GM12878 (cell line): Measurements from ENCODE around the gene PHF2. TPM values are rescaled to one million over a fixed set of nuclear protein-coding genes. Genes with fewer than 3 reads are reported as not detected.

Experiments
- ATAC-seq: fragments of 200-7000 bp; cut with Tn5 transposase; 3 replicates; pipeline ENCODE4 v1.9.1; 2020; ENCODE audit warnings: mild to moderate bottlenecking, moderate library complexity
- BruUV-seq: library from RNA; stranded (reverse); fragments of 400-500 nt; replicated peaks from 2 replicates; lab custom pipeline; 2021; lab: Mats Ljungman, UMichigan
- CTCF ChIA-PET: fragments of 300-600 bp; sonication (Branson Sonifier 250); formaldehyde crosslinking; extraction: SDS; loops from one replicate; lab custom pipeline; 2021; ENCODE audit warnings: inconsistent platforms; lab: Yijun Ruan, JAX
- POLR2A ChIA-PET: fragments of 350-600 bp; formaldehyde crosslinking; extraction: SDS; loops from one replicate; lab custom pipeline; 2021; ENCODE audit warnings: inconsistent platforms; lab: Charles Lee
- RAD21 ChIA-PET: fragments of 300-600 bp; sonication (Branson Sonifier 250); formaldehyde crosslinking; loops from one replicate; lab custom pipeline; 2023; ENCODE audit warnings: antibody characterized with exemption; ENCODE audit not compliant: unreplicated experiment; lab: Charles Lee
- SMC1A ChIA-PET: fragments of 300-600 bp; sonication (Branson Sonifier 250); formaldehyde crosslinking; loops from one replicate; lab custom pipeline; 2023; ENCODE audit not compliant: unreplicated experiment, uncharacterized antibody; lab: Charles Lee
- DNase-seq: peaks from one replicate; pipeline ENCODE4 v3.0.0-alpha.2; 2011; ENCODE audit warnings: low read depth, low spot score
- FAIRE-seq: peaks from 3 replicates; lab custom pipeline; 2011; peaks lifted over from hg19 to GRCh38; lab: Jason Lieb, UNC
- H2AFZ ChIP-seq: 2 replicates; pipeline ENCODE4 v1.6.0; 2011; ENCODE audit warnings: low read depth, low read length, control low read depth; ENCODE audit not compliant: control insufficient read depth
- H3K27ac ChIP-seq: 2 replicates; pipeline ENCODE4 v1.5.1; 2011; ENCODE audit warnings: control low read depth; ENCODE audit not compliant: control insufficient read depth, insufficient read depth
- H3K27me3 ChIP-seq, 2 experiments: replicated peaks in 1 of 2; 2 replicates each; pipeline versions ENCODE4 v1.6.0 to v1.6.1; 2011; ENCODE audit warnings: low read length in 1 of 2; ENCODE audit not compliant: control insufficient read depth in 2 of 2, insufficient read depth in 2 of 2
- H3K36me3 ChIP-seq, 2 experiments: 2 replicates each; pipeline ENCODE4 v1.5.1; 2011; ENCODE audit warnings: low read length in 1 of 2; ENCODE audit not compliant: control insufficient read depth in 2 of 2, insufficient read depth in 2 of 2
- H3K4me1 ChIP-seq: 2 replicates; pipeline ENCODE4 v1.6.1; 2011; ENCODE audit warnings: mild to moderate bottlenecking, low read length, moderate library complexity, mixed read lengths; ENCODE audit not compliant: control insufficient read depth, insufficient read depth
- H3K4me2 ChIP-seq: 2 replicates; pipeline ENCODE4 v1.6.0; 2011; ENCODE audit warnings: control low read depth; ENCODE audit not compliant: control insufficient read depth, insufficient read depth
- H3K4me3 ChIP-seq: fragments of 200-600 bp; sonication (generic); 2 replicates; pipeline ENCODE4 v1.5.1; 2016
- H3K79me2 ChIP-seq: 2 replicates; pipeline ENCODE4 v1.6.0; 2011; ENCODE audit warnings: low read length; ENCODE audit not compliant: control insufficient read depth, insufficient read depth
- H3K9ac ChIP-seq: 2 replicates; pipeline ENCODE4 v1.8.0; 2011; ENCODE audit warnings: low read length, control low read depth, mixed read lengths; ENCODE audit not compliant: control insufficient read depth, insufficient read depth
- H3K9me3 ChIP-seq: replicated peaks from 3 replicates; pipeline ENCODE4 v1.5.1; 2011; ENCODE audit warnings: mild to moderate bottlenecking, low read length; ENCODE audit not compliant: control insufficient read depth, insufficient read depth
- H4K20me1 ChIP-seq: 2 replicates; pipeline ENCODE4 v1.6.0; 2011; ENCODE audit not compliant: control insufficient read depth, insufficient read depth
- ATF7 ChIP-seq: fragments of 450-650 bp; IDR thresholded peaks from 2 replicates; pipeline ENCODE4 v1.6.1; 2016; ENCODE audit warnings: low read depth, mild to moderate bottlenecking
- CBX3 ChIP-seq: fragments of 200-600 bp; sonication (generic); IDR thresholded peaks from 2 replicates; pipeline ENCODE4 v1.6.1; 2016; ENCODE audit warnings: low read depth, borderline replicate concordance
- CEBPB ChIP-seq, 2 experiments: fragments of 150-350 bp in 1 of 2; IDR thresholded peaks; 2 replicates each; pipeline ENCODE4 v1.6.1; 2012 to 2014; ENCODE audit warnings: low read depth in 2 of 2, low read length in 2 of 2, borderline replicate concordance in 1 of 2, inconsistent platforms in 1 of 2
- CEBPZ ChIP-seq: fragments of 150-350 bp; IDR thresholded peaks from 2 replicates; pipeline ENCODE4 v1.6.1; 2016; ENCODE audit warnings: low read depth, low read length
- CREM ChIP-seq: IDR thresholded peaks from 2 replicates; pipeline ENCODE4 v1.6.1; 2014; ENCODE audit warnings: antibody characterized with exemption, low read depth
- ESRRA ChIP-seq: IDR thresholded peaks from 2 replicates; pipeline ENCODE4 v1.6.1; 2012; ENCODE audit warnings: mild to moderate bottlenecking, low read length, improper control_type of control experiment
- IKZF2 ChIP-seq, 2 experiments: fragments of 450-650 bp; IDR thresholded peaks; 2 replicates each; pipeline ENCODE4 v1.6.1; 2017; ENCODE audit warnings: mild to moderate bottlenecking in 2 of 2, moderate library complexity in 2 of 2
- KLF5 ChIP-seq: fragments of 450-650 bp; IDR thresholded peaks from 2 replicates; pipeline ENCODE4 v1.6.1; 2014; ENCODE audit warnings: mild to moderate bottlenecking; ENCODE audit not compliant: partially characterized antibody
- NBN ChIP-seq: fragments of 450-650 bp; IDR thresholded peaks from 2 replicates; pipeline ENCODE4 v1.6.1; 2016
- PBX3 ChIP-seq: IDR thresholded peaks from 2 replicates; pipeline ENCODE4 v1.6.1; 2011; ENCODE audit warnings: mild to moderate bottlenecking, low read depth, low read length, moderate library complexity; ENCODE audit not compliant: insufficient replicate concordance
- RELA ChIP-seq: fragments of 450-650 bp; IDR thresholded peaks from 2 replicates; pipeline ENCODE4 v1.8.0; 2014; ENCODE audit warnings: borderline replicate concordance; ENCODE audit not compliant: partially characterized antibody
- SMAD5 ChIP-seq: IDR thresholded peaks from 2 replicates; pipeline ENCODE4 v1.6.1; 2016; ENCODE audit warnings: antibody characterized with exemption, low read depth
- SMARCA5 ChIP-seq: fragments of 450-650 bp; IDR thresholded peaks from 2 replicates; pipeline ENCODE4 v1.6.1; 2017; ENCODE audit warnings: mild to moderate bottlenecking
- SRF ChIP-seq, 2 experiments: IDR thresholded peaks; 2 replicates each; pipeline ENCODE4 v1.6.1; 2011; ENCODE audit warnings: low read depth in 2 of 2, low read length in 2 of 2, mild to moderate bottlenecking in 1 of 2, moderate library complexity in 1 of 2
- YBX1 ChIP-seq: fragments of 450-650 bp; IDR thresholded peaks from 2 replicates; pipeline ENCODE4 v1.6.1; 2016; ENCODE audit warnings: antibody characterized with exemption
- ZNF24 ChIP-seq: fragments of 450-650 bp; IDR thresholded peaks from 2 replicates; pipeline ENCODE4 v1.6.1; 2017; ENCODE audit warnings: antibody characterized with exemption, mild to moderate bottlenecking
- ZNF622 ChIP-seq: fragments of 450-650 bp; IDR thresholded peaks from 2 replicates; pipeline ENCODE4 v1.6.1; 2017; ENCODE audit warnings: mild to moderate bottlenecking, inconsistent platforms
- ZZZ3 ChIP-seq: IDR thresholded peaks from 2 replicates; pipeline ENCODE4 v1.6.1; 2011; ENCODE audit warnings: low read depth; ENCODE audit not compliant: control insufficient read depth, insufficient read length
- WGBS: methylation state at CpG from one replicate; pipeline ENCODE4 v1.1.6; 2016; ENCODE audit warnings: low lambda C conversion rate; ENCODE audit not compliant: insufficient replicate concordance, insufficient coverage; ENCODE audit errors: missing lambda C conversion rate; 5-methylcytosine and 5-hydroxymethylcytosine counted together
- in situ Hi-C: fragments of 300-500 bp; cut with MboI; formaldehyde crosslinking; loops from 9 replicates; pipeline ENCODE4 v1.14.3; 2018; ENCODE audit warnings: mixed read lengths
- intact Hi-C: fragments of 100-400 bp; cut with micrococcal nuclease; formaldehyde crosslinking; loops from one replicate; pipeline ENCODE4 v1.14.2; 2022; ENCODE audit not compliant: unreplicated experiment
- polyA plus RNA-seq, 11 experiments: library from polyadenylated mRNA; depleted of rRNA in 4 of 11; unstranded in 6 of 11; stranded (reverse) in 5 of 11; fragments of >200 nt; fragmentation: Nextera tagmentation in 4 of 11; fragmentation: Illumina TruSeq in 1 of 11; extraction: Ambion mirVana in 4 of 11; extraction: Trizol in 1 of 11; gene quantifications; 1 replicate in 1 of 11; 2 replicates in 10 of 11; pipeline versions ENCODE4 v1.2.1 to v1.2.3, GENCODE V29; 2011 to 2016; ENCODE audit warnings: inconsistent platforms in 2 of 11, missing spikeins in 2 of 11, low read depth in 1 of 11
- total RNA-seq, 4 experiments: library from RNA; depleted of rRNA in 3 of 4; stranded (reverse); fragments of >200 nt in 3 of 4; fragmentation: Illumina TruSeq in 1 of 4; extraction: Trizol in 1 of 4; gene quantifications; 2 replicates each; pipeline versions ENCODE4 v1.2.1 to v1.2.3, GENCODE V29; 2013 to 2021
- TF ChIP-seq, protein P1 (sequence below): fragments of 450-650 bp; formaldehyde crosslinking; IDR thresholded peaks from 2 replicates; pipeline ENCODE4 v1.5.0; 2022; ENCODE audit warnings: mild to moderate bottlenecking, missing genetic modification characterization

Gene PHF2
- total and polyA plus RNA-seq, 10 of the 15 experiments (the other 5 are each of a cell fraction or from before 2014, with no cell fraction given) = 0.34 to 13.3 (median 5.5) TPM

DNA sequence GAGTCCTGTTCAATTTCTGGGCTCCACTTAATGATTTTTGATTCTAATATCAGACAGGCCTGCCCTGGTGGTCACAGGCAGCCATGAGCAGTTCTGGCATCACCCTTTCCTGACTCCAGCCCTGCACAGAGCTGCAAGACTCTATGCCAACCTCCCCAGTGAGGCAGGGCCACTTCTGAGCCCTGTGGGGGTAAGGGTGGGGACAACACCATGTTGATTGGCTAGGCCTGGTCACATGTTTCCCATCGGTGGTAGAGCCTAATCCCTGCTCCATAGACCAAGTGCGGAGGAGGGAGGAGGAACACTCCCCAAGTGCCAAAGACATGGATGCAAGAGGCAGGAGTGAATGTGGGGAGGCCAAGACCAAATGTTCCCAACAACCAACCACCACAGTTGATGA lies 134.6 kb downstream of the PHF2 start (continued):
- TF ChIP-seq CEBPZ (no peak), CBX3 (no peak), ESRRA (no peak), RELA (no peak), ZNF622 (no peak), ATF7 (no peak), SMARCA5 (no peak), NBN (no peak), ZZZ3 (no peak), CEBPB (IDR thresholded peaks at IDR 0.05; ENCODE audit: borderline replicate concordance in 1 of 2, low read depth in 2 of 2, low read length in 2 of 2) (no peak), SRF (IDR thresholded peaks at IDR 0.05; ENCODE audit: low read depth in 2 of 2, low read length in 2 of 2) (no peak), SMAD5 (no peak)
- TF ChIP-seq, all 136 proteins: peak for 0

GRCh38 chr9:93712896-93713295 lies 136.5 kb downstream of the PHF2 start:
- SMC1A ChIA-PET = no interaction called here
- Histone ChIP-seq H3K4me3 (no peak overlapping the region), H3K27ac (no peak overlapping the region), H2AFZ (no peak overlapping the region), H3K27me3 (no peaks in the 10 kb centered on the region), H3K4me1 (no peaks in the 10 kb centered on the region), H4K20me1 (no peaks in the 10 kb centered on the region), H3K4me2 (no peak overlapping the region), H3K9ac (no peak overlapping the region), H3K79me2 (no peaks in the 10 kb centered on the region), H3K36me3 (no peaks in the 10 kb centered on the region), H3K9me3 (no peaks in the 10 kb centered on the region; the same call in 2 of the 3 replicates)
- POLR2A ChIA-PET = no interaction called here
- RAD21 ChIA-PET = no interaction called here
- intact Hi-C loops = no loop called here
- TF ChIP-seq CREM (no peak), IKZF2 (IDR thresholded peaks at IDR 0.05) (no peak), ESRRA (no peak), KLF5 (no peak), PBX3 (no peak), YBX1 (no peak), ZNF24 (no peak)
- TF ChIP-seq, protein P1, sequence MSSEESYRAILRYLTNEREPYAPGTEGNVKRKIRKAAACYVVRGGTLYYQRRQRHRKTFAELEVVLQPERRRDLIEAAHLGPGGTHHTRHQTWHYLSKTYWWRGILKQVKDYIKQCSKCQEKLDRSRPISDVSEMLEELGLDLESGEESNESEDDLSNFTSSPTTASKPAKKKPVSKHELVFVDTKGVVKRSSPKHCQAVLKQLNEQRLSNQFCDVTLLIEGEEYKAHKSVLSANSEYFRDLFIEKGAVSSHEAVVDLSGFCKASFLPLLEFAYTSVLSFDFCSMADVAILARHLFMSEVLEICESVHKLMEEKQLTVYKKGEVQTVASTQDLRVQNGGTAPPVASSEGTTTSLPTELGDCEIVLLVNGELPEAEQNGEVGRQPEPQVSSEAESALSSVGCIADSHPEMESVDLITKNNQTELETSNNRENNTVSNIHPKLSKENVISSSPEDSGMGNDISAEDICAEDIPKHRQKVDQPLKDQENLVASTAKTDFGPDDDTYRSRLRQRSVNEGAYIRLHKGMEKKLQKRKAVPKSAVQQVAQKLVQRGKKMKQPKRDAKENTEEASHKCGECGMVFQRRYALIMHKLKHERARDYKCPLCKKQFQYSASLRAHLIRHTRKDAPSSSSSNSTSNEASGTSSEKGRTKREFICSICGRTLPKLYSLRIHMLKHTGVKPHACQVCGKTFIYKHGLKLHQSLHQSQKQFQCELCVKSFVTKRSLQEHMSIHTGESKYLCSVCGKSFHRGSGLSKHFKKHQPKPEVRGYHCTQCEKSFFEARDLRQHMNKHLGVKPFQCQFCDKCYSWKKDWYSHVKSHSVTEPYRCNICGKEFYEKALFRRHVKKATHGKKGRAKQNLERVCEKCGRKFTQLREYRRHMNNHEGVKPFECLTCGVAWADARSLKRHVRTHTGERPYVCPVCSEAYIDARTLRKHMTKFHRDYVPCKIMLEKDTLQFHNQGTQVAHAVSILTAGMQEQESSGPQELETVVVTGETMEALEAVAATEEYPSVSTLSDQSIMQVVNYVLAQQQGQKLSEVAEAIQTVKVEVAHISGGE (CRISPR knock-in tag) = no peak
- BruUV-seq = no TSS peak
- ATAC-seq (no peak), FAIRE-seq (no peak), DNase-seq (no peak)
- CTCF ChIA-PET = no interaction called here
- WGBS = 35% methylated on average over 9 of the region's 9 CpGs
- in situ Hi-C loops = no loop called here
